GM18868 (cell line): Measurements from ENCODE around the gene CTAG1B.
"Not testable (repeated sequence)": the region's sequence is repeated elsewhere in the genome, so short reads cannot be mapped to it uniquely, and the experiment has no call there.

Experiments
- ATAC-seq: cut with Tn5 transposase; IDR thresholded peaks from one replicate; pipeline ENCODE4 v1.9.1; 2021; ENCODE audit warnings: mild to moderate bottlenecking, moderate library complexity; ENCODE audit not compliant: unreplicated experiment

CTAG1B gene

DNA sequence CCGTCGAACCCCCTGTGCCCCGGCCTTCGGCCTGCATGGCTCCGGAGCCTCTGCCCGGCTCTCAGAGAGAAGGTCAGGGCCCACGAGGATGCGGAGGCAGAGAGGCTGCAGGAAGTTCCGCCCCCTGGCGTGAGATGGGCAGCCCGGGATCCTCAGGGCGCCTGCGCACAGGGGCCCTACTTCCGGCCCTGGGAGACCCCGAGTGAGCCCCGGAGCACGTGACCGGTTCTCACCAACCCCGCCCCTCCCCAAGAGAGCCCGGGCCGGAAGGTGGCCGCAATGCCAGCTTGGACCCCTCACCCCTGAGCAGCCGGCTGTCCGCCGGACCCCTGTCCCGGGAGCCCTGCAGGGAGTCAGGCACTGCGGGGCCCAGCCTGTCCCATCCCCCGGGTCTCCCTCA, at the start of gene CTAG1B:
Gene CTAG1B, minus strand, starts transcription at position 101 of the 400 bp plus-strand sequence. Its CDS starts 64 bp downstream, at position 37.
- not testable (repeated sequence) for ATAC-seq

DNA sequence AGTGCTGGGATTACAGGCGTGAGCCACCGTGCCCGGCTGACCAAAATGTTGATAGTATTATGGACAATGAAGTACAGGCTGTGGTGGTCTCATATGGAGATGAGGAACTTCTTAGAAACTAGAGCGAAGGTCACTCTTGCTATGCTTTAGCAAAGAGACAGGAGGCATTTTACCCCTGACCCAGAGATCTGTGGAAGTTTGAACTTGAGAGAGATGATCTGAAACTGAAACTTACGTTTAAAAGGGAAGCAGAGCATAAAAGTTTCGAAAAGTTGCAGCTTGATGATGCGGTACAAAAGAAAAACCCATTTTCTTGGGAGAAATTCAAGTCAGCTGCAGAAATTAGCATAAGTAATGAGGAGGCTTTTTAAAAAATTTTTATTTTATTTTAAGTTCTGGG, 42.8 kb upstream of the CTAG1B start:
- ATAC-seq, result no peak

DNA sequence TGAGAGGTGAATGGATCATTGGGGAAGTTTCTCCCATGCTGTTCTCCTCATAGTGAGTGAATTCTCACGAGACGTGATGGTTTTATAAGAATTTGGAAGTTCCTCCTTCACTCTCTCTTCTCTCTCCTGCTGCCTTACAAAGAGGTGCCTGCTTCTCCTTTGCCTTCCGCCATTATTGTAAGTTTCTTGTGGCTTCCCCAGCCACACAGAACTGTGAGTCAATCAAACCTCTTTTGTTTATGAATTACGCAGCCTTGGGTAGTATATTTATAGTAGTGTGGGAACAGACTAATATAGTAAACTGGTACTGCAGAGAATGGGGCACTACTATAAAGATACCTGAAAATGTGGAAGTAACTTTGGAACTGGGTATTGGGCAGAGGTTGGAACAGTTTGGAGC, 42.1 kb upstream of the CTAG1B start:
- no peak for ATAC-seq

DNA sequence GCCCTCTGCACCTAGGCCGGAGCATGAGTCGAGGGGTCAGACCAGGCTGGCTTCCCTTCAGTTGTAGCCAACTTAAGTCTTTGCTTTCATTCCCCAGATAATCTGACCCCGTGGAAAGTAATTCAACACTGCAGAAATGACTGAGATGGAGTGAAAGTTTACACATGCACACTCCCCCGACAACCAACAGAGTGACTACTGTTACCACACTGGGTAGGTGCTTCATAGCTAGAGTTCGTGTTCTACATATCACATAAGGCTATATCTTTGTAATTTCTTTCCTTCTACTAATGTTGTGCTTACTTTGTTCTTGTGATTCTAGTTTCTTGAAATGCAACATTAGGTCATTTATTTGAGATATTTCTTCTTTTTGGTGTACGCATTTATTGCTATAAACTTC, 41.5 kb upstream of the CTAG1B start:
- ATAC-seq, result no peak

DNA sequence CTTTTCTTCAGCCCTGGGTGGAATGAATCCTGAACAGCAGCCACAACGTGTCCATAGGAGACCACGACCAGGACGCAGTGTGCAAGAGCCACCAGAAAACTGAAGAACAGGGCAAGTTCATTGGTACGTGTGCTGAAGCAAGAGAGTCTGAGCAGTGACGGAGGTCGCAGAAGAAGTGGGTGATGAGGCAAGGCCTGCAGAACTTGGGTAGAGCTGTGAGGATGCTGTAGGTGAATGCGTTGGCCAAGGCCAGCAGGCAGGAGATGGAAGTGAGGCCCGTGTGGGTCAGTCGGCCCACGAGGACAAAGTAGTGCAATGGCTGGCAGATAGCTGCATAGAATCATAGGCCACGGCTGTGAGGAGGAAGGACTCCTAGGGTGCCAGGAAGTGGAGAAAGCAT, 39.9 kb upstream of the CTAG1B start:
- ATAC-seq, result no peak

DNA sequence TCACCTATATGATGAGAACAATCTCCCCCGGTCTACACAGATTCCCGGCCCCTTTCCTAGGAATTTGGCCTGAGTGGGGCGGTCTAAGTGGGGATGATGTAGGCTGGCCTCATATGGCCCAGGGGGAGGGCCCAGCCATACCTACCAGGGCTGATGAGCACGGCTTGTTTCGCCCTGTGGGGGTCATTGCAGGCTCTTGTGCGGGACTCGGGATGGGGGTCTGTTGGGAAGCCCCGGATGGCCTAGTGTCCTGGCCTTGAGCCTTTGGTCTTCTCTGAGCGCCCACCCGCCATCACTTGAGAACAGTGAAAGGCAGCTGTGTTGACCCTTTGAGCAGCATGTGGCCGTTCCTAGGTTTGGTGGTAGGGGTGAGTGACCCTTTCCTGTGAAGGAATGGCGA, 39.1 kb upstream of the CTAG1B start:
- no peak for ATAC-seq

DNA sequence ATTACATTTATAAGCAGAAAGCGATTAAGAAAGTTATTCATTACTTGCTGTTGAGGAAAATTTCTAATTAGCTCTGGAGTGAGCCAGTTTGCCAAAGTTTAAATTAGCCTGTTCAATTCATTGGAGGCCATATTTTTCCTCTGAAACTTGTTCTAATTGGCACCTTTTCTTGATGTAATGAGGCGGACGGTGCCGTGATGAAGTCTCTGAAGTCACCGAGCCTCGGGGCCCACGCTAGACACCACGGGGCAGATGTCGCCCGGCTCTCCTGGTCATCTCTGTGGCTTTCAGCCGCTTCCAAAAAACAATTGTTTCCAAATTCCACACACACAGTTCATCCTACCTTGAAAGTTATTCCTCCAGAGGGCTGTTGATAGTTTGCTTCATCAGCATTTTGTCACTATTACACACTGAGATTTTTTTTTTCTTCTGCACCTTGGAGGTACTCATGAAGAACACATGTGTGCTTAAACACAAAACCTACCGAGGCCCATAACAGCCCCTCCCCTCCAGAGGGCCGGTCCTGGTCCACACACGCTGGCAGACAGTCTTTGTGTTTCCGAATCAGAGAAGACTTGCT, 38.2 kb upstream of the CTAG1B start:
- no peak for ATAC-seq

DNA sequence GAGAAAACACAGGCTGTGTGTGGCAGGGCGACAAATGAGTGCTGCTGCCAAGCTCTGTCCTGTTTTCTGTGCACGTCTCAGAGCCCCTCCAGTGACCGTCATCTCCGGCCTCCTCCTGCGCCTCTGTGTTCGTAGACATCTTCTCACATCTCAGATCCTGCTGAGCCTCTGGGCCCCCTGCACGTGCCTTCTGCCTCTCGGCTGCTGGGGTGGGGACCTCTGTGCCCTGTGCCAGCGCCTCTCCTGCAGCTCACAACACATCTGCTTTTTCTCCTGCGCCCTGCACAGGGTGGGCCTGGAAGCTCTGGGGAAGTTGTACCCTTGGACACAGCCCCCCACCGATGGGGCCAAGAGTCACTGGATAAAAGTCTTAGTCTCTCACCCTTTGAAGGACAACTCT, 36.7 kb upstream of the CTAG1B start:
- no peak for ATAC-seq

DNA sequence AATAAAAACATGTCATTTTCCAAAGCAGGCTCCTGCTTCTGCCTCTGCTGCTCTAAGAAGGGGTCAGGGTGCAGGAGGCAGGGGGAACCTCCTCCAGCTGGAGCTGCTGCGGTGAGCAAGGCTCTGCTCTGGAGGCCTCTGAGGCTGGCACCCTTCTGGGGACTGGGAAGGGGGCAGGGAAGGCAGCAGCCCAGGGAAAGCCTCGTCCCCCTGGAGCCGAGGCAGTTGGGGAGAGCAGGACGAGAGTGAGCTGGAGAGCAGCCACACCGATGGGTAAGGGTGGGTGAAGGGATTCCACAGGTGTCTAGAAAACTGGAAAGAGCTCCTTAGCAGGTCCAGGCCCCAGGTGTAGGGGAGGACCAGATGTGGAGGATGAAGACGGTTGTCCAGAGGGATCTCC, 36.3 kb upstream of the CTAG1B start:
- no peak for ATAC-seq

DNA sequence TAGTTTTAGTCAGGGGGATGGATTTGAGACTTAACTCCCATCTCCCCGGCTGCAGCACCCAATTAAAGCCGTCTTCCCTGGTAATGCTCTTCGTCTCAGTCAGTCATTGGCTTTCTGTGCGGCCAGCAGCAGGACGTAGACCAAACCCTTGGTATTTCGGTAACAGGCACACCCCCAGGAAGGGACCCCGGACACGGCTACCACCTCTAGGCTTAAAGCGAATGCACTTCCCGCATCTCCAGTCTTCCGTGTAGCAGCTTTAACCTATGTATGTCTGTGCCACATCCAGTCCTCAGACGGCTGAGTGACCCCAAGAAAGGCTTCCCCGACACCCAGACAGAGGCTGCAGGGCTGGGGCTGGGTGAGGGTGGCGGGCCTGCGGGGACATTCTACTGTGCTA, 35.8 kb upstream of the CTAG1B start:
- no peak for ATAC-seq

DNA sequence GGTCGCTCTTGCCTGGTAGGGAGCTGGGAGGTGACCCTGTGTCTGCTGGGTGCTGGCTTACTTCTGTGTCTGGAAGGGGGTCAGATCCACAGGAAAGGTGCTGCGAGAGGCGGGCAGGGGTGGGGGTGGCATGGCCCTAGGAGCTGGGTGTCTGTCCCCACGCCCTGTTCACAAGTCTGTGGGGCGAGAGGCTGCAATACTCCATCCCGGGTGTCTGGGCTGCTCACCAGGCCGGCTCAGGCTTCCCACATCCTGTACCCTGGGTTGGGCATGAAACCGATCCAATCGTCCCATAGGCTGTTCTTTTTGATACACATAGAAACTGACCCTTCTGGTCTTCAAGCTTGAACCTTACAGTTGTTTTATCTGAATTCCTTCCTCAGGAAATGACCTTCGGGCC, 35.3 kb upstream of the CTAG1B start:
- ATAC-seq, result no peak

DNA sequence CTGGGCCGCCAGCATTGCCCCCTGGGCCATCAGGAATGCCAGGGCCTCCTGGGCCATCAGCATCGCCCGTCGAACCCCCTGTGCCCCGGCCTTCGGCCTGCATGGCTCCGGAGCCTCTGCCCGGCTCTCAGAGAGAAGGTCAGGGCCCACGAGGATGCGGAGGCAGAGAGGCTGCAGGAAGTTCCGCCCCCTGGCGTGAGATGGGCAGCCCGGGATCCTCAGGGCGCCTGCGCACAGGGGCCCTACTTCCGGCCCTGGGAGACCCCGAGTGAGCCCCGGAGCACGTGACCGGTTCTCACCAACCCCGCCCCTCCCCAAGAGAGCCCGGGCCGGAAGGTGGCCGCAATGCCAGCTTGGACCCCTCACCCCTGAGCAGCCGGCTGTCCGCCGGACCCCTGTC, 34.3 kb upstream of the CTAG1B start, which contains the start of gene CTAG2:
Gene CTAG2, minus strand, starts transcription at position 167 of the 400 bp plus-strand sequence. Its CDS starts 64 bp downstream, at position 103.
- ATAC-seq, result not testable (repeated sequence)

DNA sequence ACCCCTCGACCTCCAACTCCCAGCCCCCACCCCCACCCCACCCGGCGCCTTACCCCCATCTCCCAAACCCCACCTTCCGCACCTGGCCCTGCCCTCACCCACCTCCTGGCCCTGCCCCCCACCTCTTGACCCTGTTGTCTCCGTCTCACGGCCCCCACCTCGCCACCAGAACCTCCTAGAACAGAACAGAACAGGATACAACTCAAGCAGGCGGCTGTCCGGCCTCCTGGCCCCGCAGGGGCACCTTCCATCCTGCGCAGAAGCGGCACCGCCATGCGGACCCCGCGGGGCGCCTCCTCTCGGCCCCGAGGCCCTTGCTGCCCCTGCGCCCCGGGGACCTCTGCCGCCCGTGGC, 33.9 kb upstream of the CTAG1B start:
- ATAC-seq, result no peak

DNA sequence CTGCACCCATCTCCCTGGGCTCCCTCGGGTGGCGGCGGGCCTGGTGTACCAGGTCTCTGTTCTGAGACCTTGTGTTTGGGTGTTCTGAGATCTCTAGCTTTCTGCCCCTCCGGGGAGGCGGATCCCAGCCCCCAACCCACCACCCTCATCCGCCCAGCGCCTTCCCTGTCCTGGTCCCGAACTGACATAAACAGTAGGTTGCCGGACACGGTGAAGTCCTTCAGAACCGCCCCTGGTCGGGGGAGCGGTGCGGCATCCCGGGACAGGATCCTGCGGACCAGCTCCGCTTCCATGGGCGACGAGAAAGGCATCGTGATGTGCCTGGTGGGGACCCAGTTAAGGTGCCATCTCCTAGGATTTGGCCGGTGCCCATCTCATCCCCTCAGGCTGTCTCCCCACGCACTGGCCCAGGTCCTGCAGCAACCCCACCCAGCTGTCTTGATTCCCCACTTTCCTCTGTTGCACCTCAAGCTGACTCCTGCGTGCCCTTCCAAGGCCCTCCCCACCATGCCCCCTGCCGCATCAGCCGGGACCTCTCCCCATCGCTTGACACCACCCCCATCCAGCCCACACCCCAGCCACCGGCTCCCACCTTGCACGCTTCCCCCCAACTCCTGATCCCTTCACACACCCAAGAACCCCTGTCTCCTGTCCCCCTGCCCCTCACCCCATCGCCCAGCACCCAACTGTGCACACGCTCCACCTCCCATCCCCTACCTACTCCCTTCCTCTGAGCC, 33.4 kb upstream of the CTAG1B start:
- no peak for ATAC-seq

DNA sequence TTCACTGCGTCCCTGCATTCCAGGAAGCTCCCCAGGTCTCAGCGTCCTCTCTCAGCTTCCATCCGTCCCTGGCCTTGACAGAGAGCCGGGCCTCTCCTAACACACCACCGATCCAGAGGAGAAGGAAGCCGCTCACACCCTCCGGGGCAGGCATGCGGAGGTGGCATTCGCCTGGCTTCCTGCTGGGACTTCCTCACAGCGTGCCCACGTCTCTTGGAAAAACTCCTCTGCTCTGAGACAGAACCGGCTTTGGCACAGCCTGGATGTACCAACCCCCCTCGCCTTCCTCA, 31.1 kb upstream of the CTAG1B start:
- no peak for ATAC-seq

DNA sequence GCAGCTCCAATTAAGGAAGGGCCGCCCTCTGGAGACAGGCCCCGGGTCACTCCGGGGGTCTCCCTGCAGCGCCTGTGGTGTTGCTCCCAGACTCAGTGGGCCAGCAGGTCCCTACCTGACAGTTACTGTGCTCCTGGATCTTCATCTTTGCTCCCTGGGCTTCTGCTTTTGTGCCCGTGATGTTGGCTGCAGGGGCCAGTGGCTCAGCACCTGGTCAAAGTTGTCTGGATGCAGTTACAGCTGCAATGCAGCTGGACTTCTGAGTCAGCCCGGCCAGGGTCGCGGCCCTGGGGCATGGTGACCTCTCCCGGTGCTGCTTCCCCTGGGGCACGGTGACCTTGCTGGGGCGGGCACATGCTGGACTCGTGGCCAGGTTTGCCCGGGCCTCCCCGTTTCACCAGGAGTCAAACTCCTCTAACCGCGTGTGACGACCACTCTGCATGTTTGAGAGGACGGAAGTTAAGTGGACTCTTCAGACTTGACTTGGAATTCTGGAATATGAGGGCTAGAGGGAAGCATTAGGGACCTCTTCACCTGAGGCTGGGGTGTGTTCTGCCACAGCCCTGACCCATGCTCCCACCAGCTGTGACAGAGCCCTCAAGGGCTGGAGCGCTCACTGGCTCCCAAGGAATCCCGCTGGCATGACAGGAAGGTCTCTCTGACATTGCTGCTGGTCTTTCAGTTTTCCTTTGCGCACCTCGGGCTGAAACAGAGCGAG, 30.6 kb upstream of the CTAG1B start:
- no peak for ATAC-seq

DNA sequence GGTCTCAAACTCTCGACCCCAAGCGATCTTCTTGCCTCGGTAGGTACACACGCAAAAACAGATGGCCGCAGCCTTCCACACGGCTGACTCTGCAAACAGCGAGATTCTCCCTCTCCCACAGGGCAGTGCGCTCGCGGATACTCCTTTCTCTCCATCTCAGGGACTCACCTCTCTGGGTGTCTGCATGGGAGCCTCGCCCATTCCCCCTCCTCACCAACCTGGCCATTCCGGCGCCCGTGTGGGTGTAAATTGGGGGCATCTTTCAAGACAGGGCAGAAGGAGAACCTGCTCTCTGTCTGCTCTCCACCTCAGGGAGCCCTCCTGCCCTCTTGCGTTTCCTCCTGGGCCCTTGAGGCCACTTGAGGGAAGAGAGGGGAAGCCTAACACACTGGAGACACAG, 29.8 kb upstream of the CTAG1B start:
- no peak for ATAC-seq

DNA sequence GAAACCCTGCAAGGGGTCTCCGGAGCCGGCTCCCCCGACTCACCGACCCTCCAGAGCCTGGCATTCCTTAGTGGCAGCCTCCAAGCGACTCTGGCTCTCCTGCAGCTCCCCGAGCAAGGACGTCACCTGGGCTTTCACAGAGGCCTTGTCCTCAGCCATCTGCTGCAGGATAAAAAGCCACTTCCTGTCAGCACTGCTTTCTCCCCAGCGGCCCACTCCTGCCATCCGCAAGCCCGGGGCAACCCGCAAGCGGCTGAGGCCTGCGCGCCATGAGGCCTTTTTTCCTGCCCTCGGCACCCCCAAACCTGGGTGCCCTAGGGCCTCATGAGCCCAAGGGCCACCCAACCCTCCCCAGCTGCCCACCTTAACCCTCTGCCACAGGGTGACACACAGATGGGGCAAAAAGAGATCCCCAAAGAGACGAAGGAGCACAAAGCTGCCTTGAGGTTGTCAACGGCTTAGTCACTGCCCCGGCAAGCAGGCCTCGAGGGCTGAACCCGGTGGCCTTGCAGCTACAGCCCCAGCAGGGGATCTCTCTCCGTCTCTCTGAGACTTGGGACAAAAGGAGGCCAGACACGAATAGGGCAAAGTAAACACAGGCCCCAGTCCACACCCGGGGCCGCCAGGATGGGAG, 26.8 kb upstream of the CTAG1B start:
- not testable (repeated sequence) for ATAC-seq

DNA sequence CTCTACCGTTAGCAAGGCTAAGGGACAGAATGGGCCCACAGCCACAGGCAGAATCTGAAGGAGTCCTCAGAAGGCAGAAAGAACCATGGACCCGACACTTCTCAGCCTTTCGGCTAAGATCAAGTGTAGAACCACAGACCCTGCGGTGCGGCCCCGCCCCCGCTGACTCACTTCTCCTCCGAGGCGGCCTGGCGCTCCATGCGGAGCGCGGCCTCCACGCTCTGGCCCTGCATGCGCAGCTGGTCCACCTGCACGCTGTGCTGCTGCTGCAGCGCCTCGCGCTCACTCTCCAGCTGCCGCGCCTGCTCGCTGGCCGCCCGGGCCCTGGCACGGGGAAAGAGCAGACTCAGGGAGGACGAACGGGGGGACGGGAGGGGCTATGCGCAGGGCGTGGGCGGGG, 24.6 kb upstream of the CTAG1B start:
- not testable (repeated sequence) for ATAC-seq

DNA sequence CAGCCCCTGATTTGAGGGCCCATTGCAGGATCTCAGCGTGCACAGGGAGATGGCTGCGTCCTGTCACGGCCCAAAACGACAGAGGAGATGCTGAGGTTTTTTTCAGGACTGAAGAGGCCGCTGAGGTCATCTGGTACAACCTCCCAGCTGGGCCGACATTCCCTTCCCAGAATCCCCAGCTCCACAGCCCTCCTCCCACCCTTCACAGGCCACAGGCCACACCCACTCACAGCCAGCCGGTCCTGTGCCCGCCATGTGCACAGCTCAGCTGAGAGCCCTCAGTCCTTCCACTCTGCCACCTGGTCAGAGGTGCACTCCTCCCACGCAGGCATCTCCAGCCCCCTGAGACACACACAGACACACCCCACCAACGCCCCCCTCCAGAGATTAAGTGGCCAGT, 22.7 kb upstream of the CTAG1B start:
- not testable (repeated sequence) for ATAC-seq

DNA sequence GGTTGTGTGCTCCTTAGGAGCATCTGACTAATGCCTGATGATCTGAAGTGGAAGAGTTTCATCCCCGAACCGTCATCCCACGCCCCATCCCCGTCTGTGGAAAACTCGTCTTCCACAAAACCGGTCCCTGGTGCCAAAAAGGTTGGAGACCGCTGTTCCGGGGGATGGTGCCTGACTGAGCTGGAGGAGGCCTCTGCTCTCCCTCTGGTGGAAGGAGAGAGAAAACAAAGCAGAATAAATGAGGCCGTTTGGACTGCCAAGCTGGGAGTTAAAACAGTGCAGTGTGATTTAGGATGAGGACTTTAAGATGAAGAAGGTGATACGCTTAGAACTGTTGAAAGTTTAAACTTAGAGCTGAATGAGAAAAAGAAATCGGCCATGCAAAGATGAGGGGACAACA, 14.6 kb upstream of the CTAG1B start:
- not testable (repeated sequence) for ATAC-seq

DNA sequence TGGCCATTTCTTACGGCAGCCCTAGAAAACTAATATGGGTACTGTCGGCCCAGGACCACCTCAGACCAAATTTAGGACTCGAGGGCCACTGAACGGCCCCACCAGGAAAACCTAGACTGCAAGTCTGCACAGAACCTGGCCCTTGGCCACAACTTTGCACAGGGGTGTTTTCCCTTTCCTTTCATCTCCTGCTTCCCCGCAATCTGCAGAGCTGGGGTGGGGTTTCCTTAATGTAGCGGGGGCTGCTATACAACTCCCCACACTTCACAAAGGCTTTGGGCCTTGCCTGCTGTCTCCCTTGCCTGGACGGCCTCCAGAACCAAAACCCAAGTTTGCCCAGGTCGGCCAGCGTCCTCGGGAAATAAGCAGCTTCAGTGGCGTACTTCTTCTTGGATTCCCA, 11.9 kb upstream of the CTAG1B start:
- ATAC-seq, result not testable (repeated sequence)
